Measurements from ENCODE around the gene SNX25. TPM values are rescaled to one million over a fixed set of nuclear protein-coding genes. Genes with fewer than 3 reads are reported as not detected.

SNX25 gene
- total RNA-seq, 1 experiment from 2014 or later: 8.4 TPM

GRCh38 chr4:185304944-185305690 is 95.7 kb downstream of the SNX25 start:
- ChIA-PET CTCF (interaction anchor here (1.2 kb wide), 1 partner anchor 92 kb away, joined by 5 read pairs; the partner anchor contains the start of gene ANKRD37), POLR2A (ENCODE audit: unreplicated experiment) (interaction anchor here (1.6 kb wide), 1 partner anchor 91 kb away, joined by 3 read pairs; the partner anchor contains the start of gene LRP2BP)
- no peaks in the 10 kb centered on the region for H3K79me2 ChIP-seq (ENCODE audit: low read length)
- peak overlapping the region; percentile 46 for H3K4me3 ChIP-seq (ENCODE audit: low read length)
- DNase-seq (peak; percentile 59), ATAC-seq (peak; percentile 44)
- H3K27ac ChIP-seq (ENCODE audit: low read length): peak overlapping the region; percentile 90
- peaks cover 29% of the 10 kb centered on the region for H3K4me1 ChIP-seq (ENCODE audit: insufficient read depth, low read length)
- no peak overlapping the region for H2AFZ ChIP-seq (ENCODE audit: low read length)
- H3K27me3 ChIP-seq (ENCODE audit: low read length): no peaks in the 10 kb centered on the region
- no peaks in the 10 kb centered on the region for H3F3A ChIP-seq (ENCODE audit: low read length, unreplicated experiment)
- no peaks in the 10 kb centered on the region for H3K9me3 ChIP-seq (ENCODE audit: low read length)
- no peaks in the 10 kb centered on the region for H3K36me3 ChIP-seq (ENCODE audit: low read depth, low read length)
- intact Hi-C loops (cut with micrococcal nuclease): loop anchor here (2.0 to 5.0 kb wide), 3 partner anchors 28 to 162 kb away; partner anchors contain the start of gene SLC25A4
- no peak for TF ChIP-seq EZH2phosphoT487 (IDR thresholded peaks at IDR 0.05; ENCODE audit: borderline replicate concordance, low read length)
- TF ChIP-seq EZH2 (IDR thresholded peaks at IDR 0.05; ENCODE audit: low read length, unreplicated experiment): no peak
- peak; percentile 67 for TF ChIP-seq CTCF (conservative IDR thresholded peaks at IDR 0.05; ENCODE audit: low read depth, low read length)
- no peaks in the 10 kb centered on the region for H3K9me2 ChIP-seq (replicated peaks; ENCODE audit: low read length)
- TSS peak; percentile 97 for BruUV-seq (replicated peaks)
- peak overlapping the region; percentile 60 for H3K9ac ChIP-seq (ENCODE audit: low read length)
- H3K4me2 ChIP-seq (ENCODE audit: low read length): peak overlapping the region; percentile 75
- H4K20me1 ChIP-seq (ENCODE audit: low read length): no peaks in the 10 kb centered on the region

- no peak for TF ChIP-seq EZH2phosphoT487 (IDR thresholded peaks at IDR 0.05; ENCODE audit: borderline replicate concordance, low read length)
- no peak for TF ChIP-seq CTCF (conservative IDR thresholded peaks at IDR 0.05; ENCODE audit: low read depth, low read length)
- no peak for TF ChIP-seq EZH2 (IDR thresholded peaks at IDR 0.05; ENCODE audit: low read length, unreplicated experiment)
- Histone ChIP-seq H3K4me2 (ENCODE audit: low read length) (peak overlapping the region; percentile 75), H3K79me2 (ENCODE audit: low read length) (no peaks in the 10 kb centered on the region), H3F3A (ENCODE audit: low read length, unreplicated experiment) (no peaks in the 10 kb centered on the region), H3K4me3 (ENCODE audit: low read length) (peak overlapping the region; percentile 46), H3K9me3 (ENCODE audit: low read length) (no peaks in the 10 kb centered on the region), H3K36me3 (ENCODE audit: low read depth, low read length) (no peaks in the 10 kb centered on the region), H3K27me3 (ENCODE audit: low read length) (no peaks in the 10 kb centered on the region), H3K27ac (ENCODE audit: low read length) (peak overlapping the region; percentile 90), H4K20me1 (ENCODE audit: low read length) (no peaks in the 10 kb centered on the region), H3K9ac (ENCODE audit: low read length) (peak overlapping the region; percentile 60), H2AFZ (ENCODE audit: low read length) (no peak overlapping the region), H3K4me1 (ENCODE audit: insufficient read depth, low read length) (peaks cover 29% of the 10 kb centered on the region), H3K9me2 (replicated peaks; ENCODE audit: low read length) (no peaks in the 10 kb centered on the region)
- intact Hi-C loops (cut with micrococcal nuclease): loop anchor here (1.0 to 5.0 kb wide), 7 partner anchors 12 to 163 kb away; partner anchors contain the start of genes ANKRD37, SLC25A4 and SNX25
- BruUV-seq (replicated peaks): no TSS peak
- CTCF ChIA-PET: interaction anchor here (0.6 to 1.2 kb wide), 6 partner anchors 49 to 301 kb away, joined by 3 to 5 read pairs (median 3); partner anchors contain the start of genes ANKRD37, SLC25A4 and SNX25
- DNase-seq (peak; percentile 95), ATAC-seq (peak; percentile 88)
- POLR2A ChIA-PET (ENCODE audit: unreplicated experiment): interaction anchor here (0.5 to 1.4 kb wide), 7 partner anchors 89 to 187 kb away, joined by 3 to 12 read pairs (median 5); partner anchors contain the start of genes ANKRD37, LRP2BP and UFSP2
Measured at GRCh38 chr4:185305979-185306442, 96.6 kb downstream of the SNX25 start.

All from PC-3 (cell line).